Thymus (tissue), 11 donors: ENCODE data around the gene PPM1L. TPM values are rescaled to one million over a fixed set of nuclear protein-coding genes. Genes with fewer than 3 reads are reported as not detected.

ENCODE experiments used
- DNase-seq, 9 donors: peaks; one replicate each; pipeline ENCODE4 v3.0.0-alpha.2; 2013; ENCODE audit warnings: low spot score in 9 of 9, low read depth in 6 of 9, missing footprints in 1 of 9
- H3K27ac ChIP-seq, 2 donors: one replicate each; pipeline ENCODE4 v1.5.1; 2013; ENCODE audit warnings: control low read depth in 1 of 2, low read depth in 1 of 2, low read length in 1 of 2, mild to moderate bottlenecking in 1 of 2, moderate library complexity in 1 of 2
- H3K27me3 ChIP-seq, 2 donors: one replicate each; pipeline ENCODE4 v1.5.1; 2013; ENCODE audit warnings: low read length in 1 of 2; ENCODE audit not compliant: control insufficient read depth in 2 of 2, insufficient read depth in 1 of 2
- H3K36me3 ChIP-seq, 2 donors: one replicate each; pipeline ENCODE4 v1.5.1; 2013; ENCODE audit warnings: low read length in 1 of 2, mild to moderate bottlenecking in 1 of 2, moderate library complexity in 1 of 2; ENCODE audit not compliant: control insufficient read depth in 2 of 2, insufficient read depth in 2 of 2
- H3K4me1 ChIP-seq, 2 donors: one replicate each; pipeline ENCODE4 v1.5.1; 2013; ENCODE audit warnings: low read length in 2 of 2; ENCODE audit not compliant: control insufficient read depth in 2 of 2, insufficient read depth in 2 of 2
- H3K4me3 ChIP-seq, 2 donors: one replicate each; pipeline ENCODE4 v1.5.1; 2013; ENCODE audit warnings: low read length in 2 of 2, control low read depth in 1 of 2, mild to moderate bottlenecking in 1 of 2
- H3K9me3 ChIP-seq, 2 donors: one replicate each; pipeline ENCODE4 v1.5.1; 2013; ENCODE audit warnings: low read length in 1 of 2, mild to moderate bottlenecking in 1 of 2; ENCODE audit not compliant: control insufficient read depth in 2 of 2, insufficient read depth in 1 of 2
- WGBS: extraction: QIAGEN DNeasy Blood & Tissue Kit; methylation state at CpG from one replicate; pipeline ENCODE4 v1.1.7; 2013; 5-methylcytosine and 5-hydroxymethylcytosine counted together
- polyA plus RNA-seq: library from polyadenylated mRNA; stranded (reverse); fragments of 200-250 nt; gene quantifications from one replicate; pipeline ENCODE4 v1.2.3, GENCODE V29; 2013
- total RNA-seq: library from RNA; stranded (reverse); fragments of 120-200 nt; gene quantifications from one replicate; pipeline ENCODE4 v1.2.4, GENCODE V29; 2013
- donor health status: healthy.

The PPM1L gene
- total and polyA plus RNA-seq, 2 donors = 3.3 to 4.7 TPM

GRCh38 chr3:160956785-160957184, 200.8 kb downstream of the PPM1L start:
- Histone ChIP-seq H3K27me3 (no peaks in the 10 kb centered on the region), H3K4me1 (no peaks in the 10 kb centered on the region), H3K4me3 (no peak overlapping the region), H3K27ac (no peak overlapping the region), H3K9me3 (no peaks in the 10 kb centered on the region), H3K36me3 (no peaks in the 10 kb centered on the region)
- no peak for DNase-seq

DNA sequence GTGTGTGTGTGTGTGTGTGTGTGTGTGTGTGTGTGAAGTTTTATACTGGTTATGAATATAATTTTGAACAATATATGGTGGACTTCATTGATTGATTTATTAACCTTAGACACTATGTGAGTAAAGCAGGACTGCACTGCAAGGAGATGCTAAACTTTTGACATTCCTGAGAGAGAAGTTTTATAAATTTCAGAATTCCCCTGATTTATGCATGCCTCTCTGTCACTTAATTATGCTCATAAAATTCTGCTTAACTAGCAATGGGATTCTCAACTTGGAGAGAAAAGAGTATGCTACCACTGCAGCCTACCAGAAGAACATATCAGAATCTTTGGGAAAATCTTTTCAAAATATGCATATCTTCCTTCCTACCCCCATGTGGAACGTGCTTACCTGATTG, 204.5 kb downstream of the PPM1L start:
- H3K27ac ChIP-seq = no peak overlapping the region
- WGBS = 98% methylated on average over 1 of the region's 1 CpG
- H3K9me3 ChIP-seq = no peaks in the 10 kb centered on the region
- H3K27me3 ChIP-seq = no peaks in the 10 kb centered on the region
- H3K4me1 ChIP-seq = no peaks in the 10 kb centered on the region
- no peak for DNase-seq
- H3K36me3 ChIP-seq = no peaks in the 10 kb centered on the region
- no peak overlapping the region for H3K4me3 ChIP-seq

- Histone ChIP-seq H3K9me3 (no peaks in the 10 kb centered on the region), H3K4me3 (no peak overlapping the region), H3K4me1 (no peaks in the 10 kb centered on the region), H3K27me3 (no peaks in the 10 kb centered on the region), H3K27ac (no peak overlapping the region), H3K36me3 (no peaks in the 10 kb centered on the region)
- no peak for DNase-seq
- 68% methylated on average over 1 of the region's 1 CpG for WGBS
Observed at GRCh38 chr3:160963949-160964348, 207.9 kb downstream of the PPM1L start.

GRCh38 chr3:160968761-160969160, 212.7 kb downstream of the PPM1L start:
- H3K4me1 ChIP-seq = no peaks in the 10 kb centered on the region
- no peaks in the 10 kb centered on the region for H3K27me3 ChIP-seq
- no peak overlapping the region for H3K27ac ChIP-seq
- no peaks in the 10 kb centered on the region for H3K9me3 ChIP-seq
- 43% methylated on average over 2 of the region's 2 CpGs for WGBS
- no peak for DNase-seq
- H3K36me3 ChIP-seq = no peaks in the 10 kb centered on the region
- no peak overlapping the region for H3K4me3 ChIP-seq

DNA sequence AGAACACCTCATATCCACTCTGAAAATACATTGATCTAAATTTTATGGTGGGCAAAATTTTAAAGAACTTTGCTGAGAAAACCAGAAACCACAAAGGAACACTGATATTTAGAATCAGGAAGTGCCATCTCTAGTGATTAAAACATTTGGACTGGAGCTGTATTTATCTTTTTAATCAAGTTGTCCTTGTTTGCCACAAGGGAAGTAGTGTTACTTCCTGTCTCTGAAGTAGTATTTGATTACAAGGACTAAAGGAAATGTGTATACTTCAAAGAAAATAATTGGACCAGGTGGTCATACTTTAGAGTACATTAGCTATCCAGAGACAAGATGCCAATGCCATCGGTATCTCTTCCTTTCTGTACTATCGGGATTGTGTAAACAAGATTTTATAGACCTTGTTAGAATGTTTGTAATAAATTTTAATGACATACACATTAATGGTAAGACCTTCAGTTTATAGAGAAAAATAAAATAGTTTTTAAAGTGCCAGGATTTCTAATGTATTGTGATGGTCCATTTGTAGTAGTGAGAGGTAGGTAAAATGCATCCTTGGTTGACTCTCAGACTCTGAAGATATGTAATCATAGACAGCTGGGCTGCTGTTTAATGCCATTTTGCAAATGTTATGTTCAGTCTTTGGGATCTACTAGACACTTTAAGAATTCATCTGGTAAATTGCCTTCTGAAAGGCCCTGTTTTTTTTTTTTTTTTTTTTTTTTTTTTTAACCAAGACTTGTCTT, 217.2 kb downstream of the PPM1L start:
- DNase-seq = no peak
- H3K4me1 ChIP-seq = no peaks in the 10 kb centered on the region
- 25% methylated on average over 2 of the region's 2 CpGs for WGBS
- H3K27me3 ChIP-seq = no peaks in the 10 kb centered on the region
- no peaks in the 10 kb centered on the region for H3K9me3 ChIP-seq
- H3K27ac ChIP-seq = no peak overlapping the region
- H3K36me3 ChIP-seq = no peaks in the 10 kb centered on the region
- no peak overlapping the region for H3K4me3 ChIP-seq

DNA sequence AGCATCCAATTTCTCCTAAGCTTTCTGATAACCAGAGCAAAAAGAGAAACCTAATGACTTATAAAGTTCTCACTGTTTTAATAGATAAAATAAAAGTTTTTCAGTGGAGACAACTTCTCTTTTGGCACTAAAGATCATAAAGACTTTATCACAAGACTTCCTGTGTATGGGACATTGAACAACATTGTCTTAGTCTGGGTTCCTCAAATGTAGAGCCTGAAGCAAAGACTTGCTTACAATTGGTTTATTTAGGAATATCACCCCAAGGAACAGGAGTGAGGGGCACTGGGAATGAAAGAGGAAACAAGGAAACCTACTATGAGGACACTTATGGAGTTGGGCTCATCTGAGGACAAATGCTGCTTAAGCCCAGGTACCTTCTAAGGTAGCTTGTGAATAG, 221.7 kb downstream of the PPM1L start:
- DNase-seq = no peak
- Histone ChIP-seq H3K4me3 (no peak overlapping the region), H3K27me3 (no peaks in the 10 kb centered on the region), H3K9me3 (no peaks in the 10 kb centered on the region), H3K27ac (no peak overlapping the region), H3K4me1 (peaks cover 0 to 4% of the 10 kb centered on the region in 2 donors), H3K36me3 (no peaks in the 10 kb centered on the region)

DNA sequence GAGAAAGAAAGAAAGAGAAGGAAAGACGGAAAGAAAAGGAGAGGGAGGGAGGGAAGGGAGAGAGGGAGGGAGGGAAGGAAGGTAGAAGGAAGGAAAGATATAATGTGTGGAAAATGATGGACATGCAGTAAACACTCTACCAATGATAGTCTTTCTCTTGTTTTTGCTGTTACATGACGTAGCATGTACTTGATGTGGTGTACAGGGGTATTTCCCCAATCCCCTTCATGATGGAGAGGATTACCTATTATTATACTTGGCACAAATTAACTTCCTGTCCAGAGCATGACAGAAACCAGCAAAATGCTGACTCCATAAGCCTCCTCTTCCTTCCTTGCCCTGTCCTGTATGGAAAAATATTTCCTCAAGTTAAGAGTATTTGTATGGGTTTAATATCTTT, 224.7 kb downstream of the PPM1L start:
- peaks cover 0 to 4% of the 10 kb centered on the region in 2 donors for H3K4me1 ChIP-seq
- 82% methylated on average over 2 of the region's 2 CpGs for WGBS
- H3K36me3 ChIP-seq = no peaks in the 10 kb centered on the region
- H3K4me3 ChIP-seq = no peak overlapping the region
- DNase-seq = peak in 2 of 9 donors; percentile 14 to 24
- no peak overlapping the region for H3K27ac ChIP-seq
- H3K9me3 ChIP-seq = no peaks in the 10 kb centered on the region
- H3K27me3 ChIP-seq = no peaks in the 10 kb centered on the region

- no peaks in the 10 kb centered on the region for H3K36me3 ChIP-seq
- H3K27me3 ChIP-seq = no peaks in the 10 kb centered on the region
- no peaks in the 10 kb centered on the region for H3K9me3 ChIP-seq
- DNase-seq = peak; percentile 14 to 85 (median 48)
- H3K27ac ChIP-seq = no peak overlapping the region
- H3K4me1 ChIP-seq = peaks cover 0 to 4% of the 10 kb centered on the region in 2 donors
- no peak overlapping the region for H3K4me3 ChIP-seq
- 69% methylated on average over 3 of the region's 3 CpGs for WGBS
Observed at GRCh38 chr3:160981217-160981938, 225.3 kb downstream of the PPM1L start.

DNA sequence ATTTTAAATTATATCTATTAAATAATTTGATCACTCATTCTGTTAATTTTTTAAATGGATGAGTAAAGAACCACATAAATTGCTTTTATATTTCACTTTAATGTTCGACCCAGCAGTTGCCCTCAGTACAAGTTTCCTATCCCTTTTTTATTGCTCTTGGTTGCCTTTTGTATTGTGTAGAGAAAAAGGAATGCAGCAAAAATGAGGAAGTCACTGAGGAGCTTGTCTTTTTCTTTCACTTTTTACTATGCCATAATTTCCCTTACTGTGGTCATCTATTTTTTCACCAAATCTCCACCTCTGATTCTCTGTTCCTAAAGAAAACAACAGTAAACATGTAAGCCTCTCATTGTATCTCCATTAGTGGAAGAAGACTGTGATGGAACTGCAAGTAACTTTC, 226.5 kb downstream of the PPM1L start:
- Histone ChIP-seq H3K9me3 (no peaks in the 10 kb centered on the region), H3K36me3 (no peaks in the 10 kb centered on the region), H3K4me3 (no peak overlapping the region), H3K27me3 (no peaks in the 10 kb centered on the region), H3K27ac (no peak overlapping the region), H3K4me1 (peaks cover 0 to 4% of the 10 kb centered on the region in 2 donors)
- no peak for DNase-seq
- 10% methylated on average over 1 of the region's 1 CpG for WGBS
